Measurements from ENCODE around the gene CADPS2.

Gene CADPS2

GRCh38 chr7:122518488-122518887 lies 367.8 kb downstream of the CADPS2 start:
- H3K4me3 ChIP-seq (ENCODE audit: low read depth, low read length), result no peak overlapping the region
- TF ChIP-seq CTCF (conservative IDR thresholded peaks at IDR 0.05; ENCODE audit: low read depth, low read length), result no peak
- DNase-seq (ENCODE audit: low read depth), result peak; percentile 10

- TF ChIP-seq CTCF (conservative IDR thresholded peaks at IDR 0.05; ENCODE audit: low read depth, low read length), result no peak
- DNase-seq (ENCODE audit: low read depth), result no peak
- no peak overlapping the region for H3K4me3 ChIP-seq (ENCODE audit: low read depth, low read length)
Observed at GRCh38 chr7:122517576-122517975, 368.7 kb downstream of the CADPS2 start.

GRCh38 chr7:122515404-122515803 lies 370.9 kb downstream of the CADPS2 start:
- DNase-seq (ENCODE audit: low read depth), result peak; percentile 18
- no peak overlapping the region for H3K4me3 ChIP-seq (ENCODE audit: low read depth, low read length)
- no peak for TF ChIP-seq CTCF (conservative IDR thresholded peaks at IDR 0.05; ENCODE audit: low read depth, low read length)

GRCh38 chr7:122511268-122511667 lies 375.0 kb downstream of the CADPS2 start:
- H3K4me3 ChIP-seq (ENCODE audit: low read depth, low read length), result no peak overlapping the region
- no peak for DNase-seq (ENCODE audit: low read depth)
- TF ChIP-seq CTCF (conservative IDR thresholded peaks at IDR 0.05; ENCODE audit: low read depth, low read length), result no peak

GRCh38 chr7:122507591-122507990 lies 378.7 kb downstream of the CADPS2 start:
- DNase-seq (ENCODE audit: low read depth), result no peak
- TF ChIP-seq CTCF (conservative IDR thresholded peaks at IDR 0.05; ENCODE audit: low read depth, low read length), result no peak
- H3K4me3 ChIP-seq (ENCODE audit: low read depth, low read length), result no peak overlapping the region

- DNase-seq (ENCODE audit: low read depth), result no peak
- no peak overlapping the region for H3K4me3 ChIP-seq (ENCODE audit: low read depth, low read length)
- no peak for TF ChIP-seq CTCF (conservative IDR thresholded peaks at IDR 0.05; ENCODE audit: low read depth, low read length)
Observed at GRCh38 chr7:122492007-122492406, 394.3 kb downstream of the CADPS2 start.

GRCh38 chr7:122488241-122488640 lies 398.0 kb downstream of the CADPS2 start:
- no peak for TF ChIP-seq CTCF (conservative IDR thresholded peaks at IDR 0.05; ENCODE audit: low read depth, low read length)
- no peak overlapping the region for H3K4me3 ChIP-seq (ENCODE audit: low read depth, low read length)
- DNase-seq (ENCODE audit: low read depth), result peak; percentile 4
